C4-2B (cell line): ENCODE results near the gene RNF10.

ENCODE experiments used
- CTCF ChIP-seq: fragments of 450-650 bp; conservative IDR thresholded peaks from 2 replicates; pipeline ENCODE4 v1.5.1; 2017; ENCODE audit warnings: mild to moderate bottlenecking
- ZFX ChIP-seq: fragments of 450-650 bp; IDR thresholded peaks from 2 replicates; pipeline ENCODE4 v1.6.1; 2017

- TF ChIP-seq CTCF (no peak), ZFX (no peak)
Observed at GRCh38 chr12:120515496-120515895, 18.7 kb upstream of the RNF10 start.
